GM06990 (cell line): ENCODE measurements around the gene CHCHD5.

Source experiments
- DNase-seq: peaks from one replicate; pipeline ENCODE4 v3.0.0-alpha.2; 2011; ENCODE audit not compliant: insufficient read length; ENCODE audit errors: extremely low read depth
- H3K27me3 ChIP-seq: replicated peaks from 2 replicates; pipeline ENCODE4 v1.6.0; 2011; ENCODE audit warnings: low read length; ENCODE audit not compliant: control insufficient read depth, insufficient read depth
- H3K36me3 ChIP-seq: 2 replicates; pipeline ENCODE4 v1.5.1; 2011; ENCODE audit warnings: low read length; ENCODE audit not compliant: control insufficient read depth, insufficient read depth
- H3K4me3 ChIP-seq: replicated peaks from 2 replicates; pipeline ENCODE4 v1.5.1; 2011; ENCODE audit warnings: low read depth, mild to moderate bottlenecking, control low read depth, low read length
- CTCF ChIP-seq: IDR thresholded peaks from 2 replicates; pipeline ENCODE4 v1.5.1; 2011; ENCODE audit warnings: low read length, control low read depth, mild to moderate bottlenecking, inconsistent platforms; ENCODE audit not compliant: insufficient read depth, poor library complexity, severe bottlenecking

Gene CHCHD5

GRCh38 chr2:112621790-112622527, 37.5 kb downstream of the CHCHD5 start:
- TF ChIP-seq CTCF = no peak
- DNase-seq = no peak
- Histone ChIP-seq H3K27me3 (no peaks in the 10 kb centered on the region; the same call in 1 of the 2 replicates), H3K4me3 (no peak overlapping the region), H3K36me3 (no peaks in the 10 kb centered on the region)

- TF ChIP-seq CTCF = no peak
- Histone ChIP-seq H3K36me3 (no peaks in the 10 kb centered on the region), H3K27me3 (no peaks in the 10 kb centered on the region; the same call in 1 of the 2 replicates), H3K4me3 (no peak overlapping the region)
- no peak for DNase-seq
These were observed 38.1 kb downstream of the CHCHD5 start for GRCh38 chr2:112622528-112622849.

- Histone ChIP-seq H3K36me3 (no peaks in the 10 kb centered on the region), H3K4me3 (no peak overlapping the region), H3K27me3 (no peaks in the 10 kb centered on the region; the same call in 1 of the 2 replicates)
- no peak for TF ChIP-seq CTCF
- DNase-seq = no peak
These were observed 39.7 kb downstream of the CHCHD5 start for GRCh38 chr2:112623913-112624777.

GRCh38 chr2:112625474-112626114, 41.2 kb downstream of the CHCHD5 start:
- no peak overlapping the region for H3K4me3 ChIP-seq
- no peaks in the 10 kb centered on the region for H3K36me3 ChIP-seq
- DNase-seq = no peak
- H3K27me3 ChIP-seq = no peaks in the 10 kb centered on the region; the same call in 1 of the 2 replicates
- no peak for TF ChIP-seq CTCF

GRCh38 chr2:112626604-112627059, 42.2 kb downstream of the CHCHD5 start:
- peak; percentile 65 for DNase-seq
- H3K36me3 ChIP-seq = no peaks in the 10 kb centered on the region
- peak; percentile 97 for TF ChIP-seq CTCF
- H3K27me3 ChIP-seq = no peaks in the 10 kb centered on the region
- H3K4me3 ChIP-seq = no peak overlapping the region
